Left lung (tissue), 10 donors: ENCODE measurements around the gene SETD6. TPM values are rescaled to one million over a fixed set of nuclear protein-coding genes. Genes with fewer than 3 reads are reported as not detected.

Experiments
- ATAC-seq: fragments of 200-7000 bp; cut with Tn5 transposase; one replicate; pipeline ENCODE4 v1.9.1; 2020; ENCODE audit warnings: moderate library complexity
- DNase-seq, 4 donors: peaks; one replicate each; pipeline ENCODE4 v3.0.0-alpha.2; 2013 to 2020
- H3K27ac ChIP-seq, 2 donors: fragments of 200-600 bp; sonication (generic) in 1 of 2; one replicate each; pipeline versions ENCODE4 v1.5.0 to v1.8.0; 2020 to 2021
- H3K27me3 ChIP-seq, 2 donors: fragments of 200-600 bp; sonication (generic) in 1 of 2; one replicate each; pipeline versions ENCODE4 v1.5.0 to v1.8.0; 2020 to 2021
- H3K36me3 ChIP-seq, 2 donors: fragments of 200-600 bp; sonication (generic) in 1 of 2; one replicate each; pipeline versions ENCODE4 v1.5.0 to v1.8.0; 2020 to 2021
- H3K4me1 ChIP-seq, 2 donors: fragments of 200-600 bp; one replicate each; pipeline ENCODE4 v1.8.0; 2021
- H3K4me3 ChIP-seq, 2 donors: fragments of 200-600 bp; sonication (generic) in 1 of 2; one replicate each; pipeline versions ENCODE4 v1.5.0 to v1.8.0; 2020 to 2021; ENCODE audit warnings: mild to moderate bottlenecking in 1 of 2
- H3K9me3 ChIP-seq, 2 donors: fragments of 200-600 bp; sonication (generic) in 1 of 2; one replicate each; pipeline versions ENCODE4 v1.5.0 to v1.8.0; 2020 to 2021
- intact Hi-C, 2 donors: fragments of 100-400 bp; cut with DNase I; formaldehyde crosslinking; loops; one replicate each; pipeline versions ENCODE4 v1.11.2 to v1.14.2; 2022
- polyA plus RNA-seq, 6 donors: library from polyadenylated mRNA; unstranded; fragments of 120-200 nt; gene quantifications; one replicate each; pipeline ENCODE4 v1.2.1, GENCODE V29; 2013; ENCODE audit not compliant: insufficient read length in 6 of 6
- total RNA-seq, 2 donors: library from RNA; stranded (reverse); fragmentation: NEBNext Ultra II Directional; extraction: Animal tissue kit (Norgen Biotek cat#: 25700); gene quantifications; one replicate each; pipeline ENCODE4 v1.2.1, GENCODE V29; 2021
- TF ChIP-seq, protein P1 (sequence below), 2 donors: fragments of 200-600 bp; sonication (generic) in 1 of 2; IDR thresholded peaks; one replicate each; pipeline versions ENCODE4 v1.5.0 to v1.8.0; 2021; ENCODE audit warnings: antibody characterized with exemption in 2 of 2
- donor health status: DM: no; HTN: yes; CAD: no.
- donor health status: DM: no; HTN: no; CAD: no.

Gene SETD6
- total and polyA plus RNA-seq, 8 donors, result 14.3 to 39.1 (median 32.3) TPM

DNA sequence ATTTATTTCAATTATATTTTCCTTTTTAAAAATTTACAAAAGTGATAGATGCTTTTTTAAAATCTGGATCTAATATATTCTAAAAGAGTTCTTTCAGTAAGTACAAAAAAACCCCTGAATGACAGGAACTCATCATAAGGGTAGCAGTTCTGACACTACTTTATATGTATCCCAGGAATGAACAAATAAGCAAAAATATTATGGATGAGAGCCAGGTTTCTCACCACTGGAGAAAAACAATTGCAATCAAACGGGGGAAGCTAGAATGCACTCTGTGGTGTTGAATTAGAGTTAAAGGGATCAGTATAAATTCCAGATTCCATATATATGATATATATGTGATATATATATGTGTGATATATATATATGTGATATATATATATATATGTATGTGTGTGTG, 38.5 kb upstream of the SETD6 start:
- Histone ChIP-seq H3K4me1 (no peaks in the 10 kb centered on the region), H3K36me3 (no peaks in the 10 kb centered on the region), H3K4me3 (no peak overlapping the region), H3K27ac (no peak overlapping the region), H3K27me3 (no peaks in the 10 kb centered on the region), H3K9me3 (no peaks in the 10 kb centered on the region)
- intact Hi-C loops, result no loop called here
- ATAC-seq (no peak), DNase-seq (no peak)
- TF ChIP-seq, protein P1, sequence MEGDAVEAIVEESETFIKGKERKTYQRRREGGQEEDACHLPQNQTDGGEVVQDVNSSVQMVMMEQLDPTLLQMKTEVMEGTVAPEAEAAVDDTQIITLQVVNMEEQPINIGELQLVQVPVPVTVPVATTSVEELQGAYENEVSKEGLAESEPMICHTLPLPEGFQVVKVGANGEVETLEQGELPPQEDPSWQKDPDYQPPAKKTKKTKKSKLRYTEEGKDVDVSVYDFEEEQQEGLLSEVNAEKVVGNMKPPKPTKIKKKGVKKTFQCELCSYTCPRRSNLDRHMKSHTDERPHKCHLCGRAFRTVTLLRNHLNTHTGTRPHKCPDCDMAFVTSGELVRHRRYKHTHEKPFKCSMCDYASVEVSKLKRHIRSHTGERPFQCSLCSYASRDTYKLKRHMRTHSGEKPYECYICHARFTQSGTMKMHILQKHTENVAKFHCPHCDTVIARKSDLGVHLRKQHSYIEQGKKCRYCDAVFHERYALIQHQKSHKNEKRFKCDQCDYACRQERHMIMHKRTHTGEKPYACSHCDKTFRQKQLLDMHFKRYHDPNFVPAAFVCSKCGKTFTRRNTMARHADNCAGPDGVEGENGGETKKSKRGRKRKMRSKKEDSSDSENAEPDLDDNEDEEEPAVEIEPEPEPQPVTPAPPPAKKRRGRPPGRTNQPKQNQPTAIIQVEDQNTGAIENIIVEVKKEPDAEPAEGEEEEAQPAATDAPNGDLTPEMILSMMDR (IDR thresholded peaks at IDR 0.05), result no peak

DNA sequence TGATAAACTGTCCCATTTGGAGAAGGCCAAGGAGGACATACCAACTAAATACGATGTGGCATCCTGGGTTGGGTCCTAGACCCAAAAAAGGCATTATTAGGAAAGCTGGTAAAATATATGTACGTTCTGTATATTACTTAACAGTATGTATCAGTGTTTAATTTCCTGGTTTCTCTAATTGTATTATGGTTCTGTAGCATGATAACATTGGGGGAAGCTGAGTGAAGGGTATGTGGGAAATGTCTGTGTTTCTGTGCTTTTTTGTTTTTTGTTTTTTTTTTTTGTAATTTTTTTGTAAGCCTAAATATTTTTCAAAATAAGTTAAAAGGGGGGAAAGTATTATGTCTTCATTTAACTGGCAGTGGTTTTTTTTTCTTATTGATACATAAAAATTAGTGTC, 36.9 kb upstream of the SETD6 start:
- intact Hi-C loops, result no loop called here
- Histone ChIP-seq H3K36me3 (no peaks in the 10 kb centered on the region), H3K4me1 (no peaks in the 10 kb centered on the region), H3K4me3 (no peak overlapping the region), H3K9me3 (no peaks in the 10 kb centered on the region), H3K27me3 (no peaks in the 10 kb centered on the region), H3K27ac (no peak overlapping the region)
- ATAC-seq (no peak), DNase-seq (no peak)
- TF ChIP-seq, protein P1 (IDR thresholded peaks at IDR 0.05), result no peak

DNA sequence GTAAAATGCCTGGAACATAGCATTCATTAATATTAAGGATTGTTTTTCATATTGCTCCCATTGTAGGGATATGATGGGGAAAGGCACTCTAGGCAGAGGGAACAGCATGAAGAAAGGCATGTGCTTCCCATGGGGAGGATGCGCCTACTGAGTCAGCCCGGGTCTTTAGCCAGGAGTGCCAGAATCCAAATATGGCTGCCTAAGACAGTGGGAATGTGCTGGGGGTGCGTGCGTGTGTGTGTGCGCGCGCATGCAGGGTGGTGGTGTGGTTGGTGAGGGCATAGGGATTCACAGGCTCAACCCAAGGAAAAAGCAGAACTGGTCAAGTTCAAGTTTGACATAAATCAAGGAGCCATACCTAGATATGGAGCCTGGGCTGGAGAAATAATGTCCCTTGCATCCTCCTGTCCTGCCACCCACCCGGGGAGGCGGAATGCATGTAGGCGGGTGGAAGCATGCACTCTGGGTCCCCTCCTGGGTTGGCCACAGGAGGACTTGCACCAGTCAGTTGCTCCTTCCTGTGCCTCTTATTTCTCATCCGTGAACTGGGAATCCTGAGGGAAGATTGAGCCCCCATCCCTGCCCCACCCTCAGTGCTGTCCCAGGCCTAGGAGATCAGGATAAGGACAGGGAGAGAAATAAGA, 34.0 kb upstream of the SETD6 start:
- ATAC-seq, result no peak
- H3K9me3 ChIP-seq, result no peaks in the 10 kb centered on the region
- H3K4me1 ChIP-seq, result no peaks in the 10 kb centered on the region
- intact Hi-C loops, result no loop called here
- H3K27me3 ChIP-seq, result no peaks in the 10 kb centered on the region
- H3K27ac ChIP-seq, result no peak overlapping the region
- H3K36me3 ChIP-seq, result no peaks in the 10 kb centered on the region
- no peak for DNase-seq
- H3K4me3 ChIP-seq, result no peak overlapping the region
- TF ChIP-seq, protein P1 (IDR thresholded peaks at IDR 0.05), result no peak

DNA sequence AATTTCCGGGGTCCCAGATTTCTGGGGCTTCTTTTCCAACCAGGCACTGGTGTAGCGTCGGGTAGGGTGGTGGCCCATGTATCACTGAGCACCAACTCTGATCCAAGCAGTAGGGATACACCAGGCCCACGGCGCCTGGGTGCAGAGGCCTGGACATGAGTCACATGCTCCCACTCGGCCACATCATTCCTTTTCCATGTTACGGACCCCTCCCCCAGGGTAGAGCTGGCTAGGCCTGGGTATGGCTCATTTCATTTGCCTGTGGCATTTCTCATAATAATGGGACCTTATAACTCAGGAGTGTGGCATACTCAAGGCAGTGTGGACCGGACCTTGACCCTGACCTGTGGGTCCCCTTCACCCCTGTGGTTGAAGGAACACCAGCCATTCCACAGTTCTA, 33.4 kb upstream of the SETD6 start:
- TF ChIP-seq, protein P1 (IDR thresholded peaks at IDR 0.05), result no peak
- ATAC-seq (no peak), DNase-seq (no peak)
- intact Hi-C loops, result no loop called here
- H3K36me3 ChIP-seq, result no peaks in the 10 kb centered on the region
- H3K4me1 ChIP-seq, result no peaks in the 10 kb centered on the region
- no peaks in the 10 kb centered on the region for H3K27me3 ChIP-seq
- H3K9me3 ChIP-seq, result no peaks in the 10 kb centered on the region
- no peak overlapping the region for H3K4me3 ChIP-seq
- no peak overlapping the region for H3K27ac ChIP-seq

DNA sequence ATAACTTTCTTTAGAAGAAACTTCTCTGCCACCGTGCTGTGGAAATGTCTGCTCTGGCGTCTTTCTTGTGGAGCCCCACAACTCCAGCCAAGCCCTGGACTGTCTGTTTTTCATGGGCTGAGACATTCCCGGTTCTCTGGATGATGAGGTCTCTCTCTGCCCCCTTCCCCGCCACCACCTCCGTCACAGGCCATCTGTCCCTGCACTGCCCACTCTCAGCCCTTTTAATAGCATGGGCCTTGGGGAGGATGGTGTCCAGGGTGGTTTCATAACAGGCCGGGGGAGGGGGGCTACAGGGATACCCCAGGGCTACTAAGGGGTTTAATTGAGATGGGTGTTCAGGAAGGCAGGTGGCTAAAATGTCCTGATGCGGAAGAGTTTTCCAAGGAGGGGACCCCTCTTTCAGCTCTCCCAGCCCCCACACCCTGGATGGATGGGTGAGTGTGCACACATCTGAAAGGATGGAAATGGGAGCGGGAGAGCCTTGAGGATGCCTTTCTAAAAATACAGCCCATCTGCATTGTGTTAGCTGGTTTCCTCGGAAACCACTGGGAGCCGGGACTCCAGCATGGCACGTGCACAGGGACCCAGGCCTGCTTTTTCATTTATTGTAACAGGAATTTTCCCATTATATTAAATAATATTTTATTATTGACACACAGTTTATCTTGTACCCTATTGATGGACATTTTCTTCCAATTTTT, 30.0 kb upstream of the SETD6 start:
- Histone ChIP-seq H3K9me3 (no peaks in the 10 kb centered on the region), H3K36me3 (no peaks in the 10 kb centered on the region), H3K27ac (no peak overlapping the region), H3K4me3 (no peak overlapping the region), H3K4me1 (peaks cover 3 to 8% of the 10 kb centered on the region in 2 donors), H3K27me3 (no peaks in the 10 kb centered on the region)
- intact Hi-C loops, result loop anchor here in 1 of 2 donors (5.0 kb wide), 1 partner anchor 148 kb away; no protein-coding TSS in a partner anchor
- ATAC-seq (no peak), DNase-seq (no peak)
- TF ChIP-seq, protein P1 (IDR thresholded peaks at IDR 0.05), result no peak
